Smooth muscle cell of bladder (primary cell): Measurements from ENCODE around the gene PARP1. TPM values are rescaled to one million over a fixed set of nuclear protein-coding genes. Genes with fewer than 3 reads are reported as not detected.

Source experiments
- total RNA-seq: library from RNA; depleted of rRNA; stranded (reverse); fragments of >200 nt; gene quantifications from 2 replicates; pipeline ENCODE4 v1.2.3, GENCODE V29; 2014

The PARP1 gene
- 58.5 and 72.7 TPM in 2 replicates for total RNA-seq

DNA sequence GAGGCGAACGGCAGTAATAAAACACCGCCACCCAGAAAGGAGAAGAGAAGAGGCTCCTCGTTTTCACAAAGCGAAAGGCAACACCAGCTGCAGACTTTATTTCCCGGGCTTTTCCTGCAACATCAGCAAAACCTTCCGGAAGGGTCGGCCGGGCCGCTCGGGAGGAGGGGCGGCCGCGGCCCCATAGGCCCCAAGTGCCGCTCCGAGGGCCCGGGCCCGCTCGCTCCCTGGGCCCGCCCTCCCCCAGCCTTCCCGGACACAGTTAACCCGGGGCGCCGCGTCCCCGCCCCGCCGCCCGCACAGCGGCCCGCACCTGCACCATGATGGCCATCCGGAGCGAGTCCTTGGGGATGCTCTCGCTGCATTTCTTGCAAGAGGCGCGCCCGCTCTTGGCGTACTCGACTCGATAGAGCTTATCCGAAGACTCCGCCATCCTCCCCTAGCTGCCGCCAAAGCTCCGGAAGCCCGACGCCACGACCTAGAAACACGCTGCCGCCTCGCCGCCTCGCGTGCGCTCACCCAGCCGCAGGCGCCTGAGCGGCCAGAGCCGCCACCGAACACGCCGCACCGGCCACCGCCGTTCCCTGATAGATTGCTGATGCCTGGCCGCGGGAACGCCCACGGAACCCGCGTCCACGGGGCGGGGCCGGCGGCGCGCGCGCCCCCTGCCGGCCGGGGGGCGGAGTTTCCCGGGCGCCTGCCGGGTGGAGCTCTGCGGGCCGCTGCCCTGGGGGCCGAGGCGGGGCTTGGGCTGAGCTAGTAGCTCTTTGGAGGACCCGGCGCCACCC lies at the start of gene PARP1:
TSS of gene PARP1 (minus strand) at position 597 of the 788 bp plus-strand sequence. CDS start at position 433, 164 bp downstream.

Other genes with a start within 250 kb of the PARP1 start
- gene ACBD3, start 221.4 kb downstream of the PARP1 start, total RNA-seq = 68.6 and 82.0 TPM in 2 replicates
- gene MIXL1, start 184.4 kb downstream of the PARP1 start, total RNA-seq = not detected in 2 replicates
- gene LIN9, start 98.9 kb downstream of the PARP1 start, total RNA-seq = 1.3 and 1.7 TPM in 2 replicates
- gene STUM, start 140.7 kb upstream of the PARP1 start, total RNA-seq = under 0.01 TPM in 1 of 2 replicates, not detected in the other